Cardiac fibroblast (primary cell): ENCODE results near the gene NEURL3.

Experiments used
- DNase-seq, 2 donors: peaks; one replicate each; pipeline versions ENCODE4 v3.0.0 to v3.0.0-alpha.2; 2010; ENCODE audit warnings: low read depth in 2 of 2
- H3K4me3 ChIP-seq, 2 donors: replicated peaks in 1 of 2; 1 replicate in 1 of 2; 2 replicates in 1 of 2; pipeline ENCODE4 v1.5.1; 2011; ENCODE audit warnings: low read depth in 2 of 2, low read length in 2 of 2, mild to moderate bottlenecking in 2 of 2, moderate library complexity in 1 of 2
- TF ChIP-seq, protein P1 (sequence below): IDR thresholded peaks from one replicate; pipeline ENCODE4 v1.5.1; 2011; ENCODE audit warnings: low read depth, mild to moderate bottlenecking, low read length, inconsistent platforms

NEURL3 gene

DNA sequence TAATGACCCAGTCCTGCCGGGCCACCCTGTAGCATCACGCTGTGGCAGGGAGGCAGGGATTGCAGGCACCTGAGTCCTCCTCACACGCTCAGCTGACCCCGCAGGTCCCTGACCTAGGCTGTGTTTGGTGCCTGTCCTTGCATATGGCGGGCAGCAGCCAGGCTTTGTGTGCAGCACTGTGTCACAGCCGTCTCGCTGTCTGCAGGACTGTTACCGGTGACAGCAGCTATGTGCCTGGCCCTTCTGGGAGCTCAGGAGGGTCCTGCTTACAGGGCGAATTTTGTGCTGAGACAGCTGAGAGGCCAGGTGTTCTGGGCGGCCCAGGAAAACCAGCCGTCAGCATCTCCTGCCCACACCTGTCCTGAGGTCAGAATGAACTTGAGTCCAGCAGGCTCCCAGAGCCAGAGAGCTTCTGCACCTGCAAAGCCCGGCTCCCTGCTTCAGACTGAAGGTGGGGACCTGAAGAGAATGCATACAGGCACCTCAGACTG lies 21.0 kb upstream of the NEURL3 start:
- no peak overlapping the region for H3K4me3 ChIP-seq
- DNase-seq = no peak
- TF ChIP-seq, protein P1, sequence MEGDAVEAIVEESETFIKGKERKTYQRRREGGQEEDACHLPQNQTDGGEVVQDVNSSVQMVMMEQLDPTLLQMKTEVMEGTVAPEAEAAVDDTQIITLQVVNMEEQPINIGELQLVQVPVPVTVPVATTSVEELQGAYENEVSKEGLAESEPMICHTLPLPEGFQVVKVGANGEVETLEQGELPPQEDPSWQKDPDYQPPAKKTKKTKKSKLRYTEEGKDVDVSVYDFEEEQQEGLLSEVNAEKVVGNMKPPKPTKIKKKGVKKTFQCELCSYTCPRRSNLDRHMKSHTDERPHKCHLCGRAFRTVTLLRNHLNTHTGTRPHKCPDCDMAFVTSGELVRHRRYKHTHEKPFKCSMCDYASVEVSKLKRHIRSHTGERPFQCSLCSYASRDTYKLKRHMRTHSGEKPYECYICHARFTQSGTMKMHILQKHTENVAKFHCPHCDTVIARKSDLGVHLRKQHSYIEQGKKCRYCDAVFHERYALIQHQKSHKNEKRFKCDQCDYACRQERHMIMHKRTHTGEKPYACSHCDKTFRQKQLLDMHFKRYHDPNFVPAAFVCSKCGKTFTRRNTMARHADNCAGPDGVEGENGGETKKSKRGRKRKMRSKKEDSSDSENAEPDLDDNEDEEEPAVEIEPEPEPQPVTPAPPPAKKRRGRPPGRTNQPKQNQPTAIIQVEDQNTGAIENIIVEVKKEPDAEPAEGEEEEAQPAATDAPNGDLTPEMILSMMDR = no peak

DNA sequence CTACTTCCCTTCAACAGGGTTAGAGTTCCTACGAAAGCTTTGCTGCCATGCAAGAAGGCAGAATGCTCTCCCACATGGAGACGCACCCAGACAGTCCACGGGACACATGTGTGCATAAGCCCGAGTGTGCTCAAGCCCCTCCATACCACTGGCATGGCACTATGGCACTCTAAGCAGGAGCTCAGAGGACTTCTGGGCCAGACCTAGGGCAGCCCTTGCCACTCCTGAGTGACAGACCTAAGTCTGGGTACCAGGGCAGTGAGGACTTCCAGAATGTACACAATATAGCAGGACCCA lies 20.0 kb upstream of the NEURL3 start:
- H3K4me3 ChIP-seq = no peak overlapping the region
- TF ChIP-seq, protein P1 = no peak
- DNase-seq = no peak

DNA sequence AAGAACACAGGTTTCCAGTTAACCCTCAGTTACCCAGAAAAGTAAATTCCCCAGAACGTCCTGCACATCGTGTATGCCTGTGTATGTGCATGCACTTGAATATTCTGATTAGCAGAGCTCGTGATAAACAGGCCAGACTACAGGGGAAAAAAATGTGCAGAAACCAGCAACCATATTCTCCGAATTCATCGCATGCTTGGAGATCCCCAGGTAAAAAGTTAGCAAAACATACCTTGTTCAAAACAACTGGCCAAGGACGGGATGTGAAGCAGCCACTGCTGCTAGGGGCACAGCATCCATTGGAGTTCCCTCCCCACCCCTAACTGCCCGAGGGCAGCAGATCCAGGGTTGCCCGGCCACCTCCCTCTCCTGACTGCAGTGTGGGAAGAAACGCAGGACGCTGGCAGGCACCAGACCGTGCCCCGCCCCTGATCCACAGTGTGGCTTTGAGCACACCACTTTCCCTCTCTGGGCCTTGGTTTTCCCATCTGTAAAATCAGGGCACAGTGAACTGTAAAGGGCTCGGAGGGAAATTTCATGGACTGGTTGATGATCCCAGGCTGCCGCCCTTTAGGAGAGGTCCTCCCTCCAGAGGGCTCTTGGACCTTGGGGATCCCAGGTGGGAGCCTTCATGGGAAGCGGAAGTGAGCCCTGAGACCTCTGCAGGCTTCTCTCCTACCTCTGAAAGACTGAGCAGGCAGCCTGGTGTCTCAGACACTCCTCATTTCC lies 19.5 kb upstream of the NEURL3 start:
- no peak overlapping the region for H3K4me3 ChIP-seq
- TF ChIP-seq, protein P1 = no peak
- no peak for DNase-seq

DNA sequence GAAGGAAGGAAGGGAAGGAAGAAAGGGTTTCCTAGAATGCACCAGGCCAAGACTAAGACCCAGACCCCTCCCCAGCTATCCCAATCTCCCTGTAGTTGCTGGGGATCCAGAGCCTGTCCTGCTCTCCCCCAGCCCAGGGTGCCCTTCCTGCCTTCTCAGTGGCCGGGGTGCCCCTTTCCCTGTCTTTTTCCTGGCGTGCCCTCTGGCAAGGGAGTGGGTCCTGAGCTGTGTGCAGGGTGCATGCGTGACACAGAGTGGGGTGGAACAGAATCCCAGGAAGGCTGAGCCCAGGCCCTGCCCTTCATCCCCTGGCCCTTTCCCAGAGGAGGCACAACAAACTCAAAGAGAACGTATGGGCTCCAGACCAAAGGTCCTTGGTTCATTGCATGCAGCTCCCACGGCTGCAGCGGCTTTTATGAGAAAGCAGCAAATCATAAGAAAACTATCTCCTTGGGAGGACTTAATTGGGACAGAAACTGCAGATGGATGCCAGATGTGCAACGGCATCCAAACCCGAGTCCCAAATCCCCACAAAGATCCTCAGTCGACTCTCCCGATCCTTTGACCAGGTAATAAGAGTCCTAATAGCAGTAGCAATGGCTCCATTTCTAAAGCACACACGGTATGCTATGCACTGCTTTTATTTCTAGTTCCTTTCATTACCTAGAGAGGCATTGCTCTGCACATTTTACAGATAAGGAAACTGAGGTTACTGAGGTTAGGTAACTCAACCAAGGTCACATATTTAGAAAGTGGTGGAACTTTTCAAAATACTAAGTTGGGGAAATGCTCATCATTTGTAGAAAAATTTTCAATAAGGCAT lies 18.7 kb upstream of the NEURL3 start:
- DNase-seq = peak; percentile 22 to 33

DNA sequence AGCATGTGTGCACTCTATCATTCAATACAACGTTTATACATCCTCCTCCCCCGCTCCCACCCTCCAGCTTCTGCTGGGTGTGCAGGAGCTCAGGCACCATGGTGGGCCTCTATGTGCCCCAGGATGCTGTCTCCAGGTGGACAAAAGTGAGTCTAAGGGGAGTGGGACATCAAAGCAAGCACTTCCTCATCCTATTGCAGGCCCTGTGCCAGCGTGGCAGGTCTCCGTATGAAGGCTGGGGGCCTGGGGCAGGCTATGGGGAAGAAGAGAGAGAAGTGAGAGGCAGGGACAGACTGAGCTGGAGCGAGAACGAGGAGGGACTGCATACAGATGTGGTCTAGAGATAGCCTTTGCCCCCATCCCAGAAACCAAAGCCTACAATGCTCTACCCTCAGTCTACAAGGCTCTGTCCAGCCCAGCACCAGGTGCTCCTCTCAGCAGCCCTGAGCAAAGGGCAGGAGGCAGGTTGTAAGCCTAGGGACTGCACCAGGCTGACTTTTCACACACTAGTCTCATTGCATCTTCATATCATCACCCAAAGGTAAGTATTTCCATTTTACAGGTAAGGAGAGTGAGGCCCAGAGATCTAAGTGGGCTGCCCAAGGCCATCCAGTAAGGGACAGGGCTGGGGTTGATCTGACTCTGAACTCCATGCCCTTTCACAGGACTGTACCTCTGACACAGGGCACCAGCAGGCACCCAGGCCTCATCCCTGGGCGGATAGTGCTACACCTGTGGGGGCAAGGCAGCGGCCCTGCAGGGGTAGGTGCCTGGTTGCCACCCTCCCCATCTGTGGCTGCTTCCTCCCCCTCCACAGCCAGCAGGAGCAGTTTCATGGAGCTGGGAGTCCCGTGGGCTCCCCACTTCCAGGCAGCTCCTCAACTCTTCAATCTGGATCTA lies 17.4 kb upstream of the NEURL3 start:
- DNase-seq = no peak
- H3K4me3 ChIP-seq = no peak overlapping the region
- TF ChIP-seq, protein P1 = no peak

More for the DNA sequence above, 18.7 kb upstream of the NEURL3 start:
- TF ChIP-seq, protein P1 = no peak
- no peak overlapping the region for H3K4me3 ChIP-seq

DNA sequence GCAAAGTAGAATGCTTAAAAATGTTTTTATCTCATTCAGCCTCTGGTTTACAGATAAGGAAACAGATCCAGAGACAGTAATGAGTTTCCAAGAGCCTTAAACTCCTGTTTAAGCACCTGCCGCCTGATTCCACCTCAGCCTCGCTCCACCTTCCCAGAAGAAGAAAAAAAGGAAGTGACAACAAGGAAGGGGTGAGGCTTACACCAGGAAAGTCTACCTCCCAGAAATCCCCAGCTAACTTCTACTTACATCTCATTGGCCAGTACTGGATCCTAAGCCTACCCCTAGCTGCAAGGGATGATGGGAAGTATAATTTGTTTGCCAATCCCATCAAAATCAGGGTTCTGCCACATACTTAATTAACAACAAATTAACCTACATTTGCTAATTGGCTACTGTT lies 16.1 kb upstream of the NEURL3 start:
- H3K4me3 ChIP-seq = no peak overlapping the region
- no peak for DNase-seq
- TF ChIP-seq, protein P1 = no peak
